Activated CD8-positive, alpha-beta memory T cell treated with anti-CD3 and anti-CD28 coated beads, Interleukin-2, amount 50 U/mL, for 24 hours (primary cell): Measurements from ENCODE around the gene MXRA5.
"Not testable (repeated sequence)": the region's sequence is repeated elsewhere in the genome, so short reads cannot be mapped to it uniquely, and the experiment has no call there.

Source experiments
- DNase-seq: peaks from one replicate; pipeline ENCODE4 v3.0.0-alpha.2; 2020; ENCODE audit errors: extremely low read depth

The MXRA5 gene

GRCh38 chrX:3343569-3343968 is 2.9 kb downstream of the MXRA5 start:
- not testable (repeated sequence) for DNase-seq

GRCh38 chrX:3340016-3340415 is 6.4 kb downstream of the MXRA5 start:
- no peak for DNase-seq

DNA sequence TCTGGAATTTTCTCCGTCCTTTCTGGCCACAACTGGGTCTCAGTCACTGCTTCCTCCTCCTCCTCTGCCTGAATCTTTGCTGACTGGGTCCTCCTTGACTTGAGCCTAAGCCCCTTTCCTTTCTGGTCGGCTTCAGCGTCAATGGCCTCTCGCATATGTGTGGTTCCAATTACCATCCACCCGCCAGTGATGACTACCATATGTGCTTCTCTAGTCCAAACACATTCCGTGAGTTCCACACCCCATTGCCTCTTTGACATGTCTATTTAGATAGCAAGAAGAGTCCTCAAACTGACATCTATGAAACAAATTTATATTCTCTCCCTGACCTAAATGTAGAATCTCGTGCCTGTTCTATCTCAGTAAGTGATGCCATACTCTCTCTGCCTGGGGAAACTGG is 19.8 kb downstream of the MXRA5 start:
- no peak for DNase-seq

DNA sequence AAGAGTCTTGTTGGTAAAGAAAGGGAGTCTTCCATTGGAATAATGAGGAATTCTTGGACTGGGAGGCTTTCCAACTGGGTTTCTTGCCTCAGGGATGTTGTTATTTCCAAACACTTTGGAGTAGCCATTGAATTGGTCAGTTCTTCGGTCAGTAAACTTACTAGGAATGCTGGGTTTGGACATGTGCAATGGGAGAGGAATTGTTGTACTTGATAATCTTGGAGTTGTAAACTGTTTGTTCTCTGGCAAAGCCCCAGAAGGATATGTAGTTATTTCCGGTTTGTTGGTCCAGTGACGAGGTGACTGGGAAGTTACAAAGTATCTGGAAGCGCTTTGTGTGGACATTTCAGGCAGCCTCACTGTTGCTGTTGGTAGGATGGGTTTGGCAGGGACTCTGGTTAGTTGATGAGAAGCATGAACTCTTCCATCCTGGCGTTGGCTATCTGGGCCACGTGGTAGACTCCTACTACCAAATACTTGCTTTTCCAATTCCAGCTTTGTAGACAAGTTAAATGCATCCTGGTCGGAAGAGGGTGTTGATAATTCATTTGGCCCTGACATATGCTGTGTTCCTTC is 25.9 kb downstream of the MXRA5 start:
- DNase-seq: no peak

GRCh38 chrX:3317191-3317718 is 29.2 kb downstream of the MXRA5 start:
- DNase-seq: no peak

DNA sequence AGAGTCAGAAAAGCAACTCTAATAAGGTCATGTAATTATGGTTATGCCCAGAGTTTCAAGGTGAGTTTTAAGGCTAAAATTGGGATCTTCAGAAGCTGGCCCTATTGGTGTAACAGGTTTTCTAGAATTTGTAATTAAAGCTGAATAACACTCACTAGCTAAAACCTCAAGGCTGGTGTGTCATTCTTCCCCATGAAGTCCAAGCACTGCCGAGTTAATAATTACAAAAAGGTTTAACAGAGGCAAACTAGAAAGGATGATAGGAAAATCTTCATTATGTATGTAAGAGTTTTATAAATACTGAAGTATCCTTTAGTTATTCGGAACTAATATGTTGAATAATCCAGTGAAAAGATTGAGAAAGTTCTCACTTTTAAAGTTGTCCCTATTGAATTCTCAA is 34.3 kb downstream of the MXRA5 start:
- no peak for DNase-seq

- DNase-seq: no peak
These were observed 38.6 kb downstream of the MXRA5 start for GRCh38 chrX:3307881-3308280.

- no peak for DNase-seq
These were observed 46.8 kb downstream of the MXRA5 start for GRCh38 chrX:3299636-3300035.

DNA sequence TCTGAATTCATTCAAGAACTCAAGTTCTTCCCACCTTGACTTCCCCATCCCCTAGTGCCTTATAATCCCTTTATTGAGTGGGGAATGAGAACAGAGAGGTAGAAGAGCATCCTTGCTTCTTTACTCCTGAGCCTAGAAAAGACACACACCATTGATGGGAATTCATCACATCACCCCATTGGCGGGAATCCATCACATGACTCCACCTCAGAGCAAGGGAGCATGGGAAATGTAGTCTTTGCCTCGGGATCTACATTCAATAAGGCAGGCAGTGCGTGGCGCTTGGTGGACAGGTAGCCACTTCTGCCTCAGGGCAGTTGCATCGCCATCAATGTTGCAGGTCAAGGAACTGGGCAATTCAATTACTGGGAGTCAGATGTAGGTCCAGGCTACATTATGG is 50.7 kb downstream of the MXRA5 start:
- no peak for DNase-seq

DNA sequence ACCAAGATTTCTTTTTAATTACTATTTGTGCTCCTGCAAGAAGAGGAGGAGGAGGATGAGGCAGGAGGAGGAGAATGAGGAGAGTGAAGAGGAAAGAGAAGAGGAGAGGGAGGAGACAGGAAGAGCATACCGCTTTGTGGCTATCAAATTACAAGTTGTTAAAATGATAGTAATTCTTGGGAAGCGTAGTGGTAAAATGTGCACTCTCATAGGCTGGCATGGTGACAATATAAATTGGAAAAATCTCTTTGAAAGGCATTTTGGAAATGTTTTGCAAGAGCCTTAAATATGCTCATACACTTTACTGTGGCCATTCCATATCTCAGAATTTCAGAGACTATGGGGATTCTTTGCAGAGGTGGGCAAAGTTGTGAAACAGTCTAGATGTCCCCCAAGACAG is 53.2 kb downstream of the MXRA5 start:
- DNase-seq: no peak

DNA sequence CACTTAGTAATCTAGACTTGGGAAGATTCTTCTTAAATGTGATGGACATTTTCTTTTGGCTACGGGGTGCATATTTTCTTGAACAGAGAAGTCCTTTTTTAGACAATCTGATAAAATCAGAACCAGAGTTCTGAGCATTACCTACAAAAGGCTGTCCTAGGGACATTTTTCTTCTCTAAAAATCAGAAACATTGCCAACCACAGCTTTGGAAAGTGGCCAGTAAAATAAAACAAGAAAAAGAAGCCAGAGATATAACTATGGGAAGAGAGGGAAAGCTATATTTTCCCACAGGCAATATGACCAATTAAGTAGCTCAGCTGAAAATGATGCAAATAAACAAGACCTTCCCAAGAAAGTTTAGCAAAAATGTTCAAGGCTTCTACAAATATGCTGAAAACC is 55.9 kb downstream of the MXRA5 start:
- no peak for DNase-seq

GRCh38 chrX:3286196-3286945 is 60.1 kb downstream of the MXRA5 start:
- DNase-seq: no peak

DNA sequence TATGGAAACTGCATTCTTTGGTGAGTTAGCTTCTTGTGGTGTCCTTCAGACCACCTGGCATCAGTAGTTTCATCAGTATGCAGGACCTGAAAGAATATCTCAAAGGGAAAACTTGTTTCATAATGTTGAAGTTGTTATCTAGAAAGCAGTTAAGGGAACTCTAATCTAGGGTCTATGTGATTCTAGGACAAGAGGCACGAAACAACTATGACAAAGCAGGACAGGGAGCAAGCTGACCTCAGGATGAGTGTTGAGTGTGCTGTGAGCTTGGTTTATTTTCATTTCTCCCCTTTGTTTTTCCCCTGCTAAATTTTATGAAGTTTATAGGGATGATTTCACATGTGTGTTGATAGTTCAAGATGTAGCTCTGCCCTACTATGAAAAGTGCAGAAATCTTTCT is 65.7 kb downstream of the MXRA5 start:
- no peak for DNase-seq

DNA sequence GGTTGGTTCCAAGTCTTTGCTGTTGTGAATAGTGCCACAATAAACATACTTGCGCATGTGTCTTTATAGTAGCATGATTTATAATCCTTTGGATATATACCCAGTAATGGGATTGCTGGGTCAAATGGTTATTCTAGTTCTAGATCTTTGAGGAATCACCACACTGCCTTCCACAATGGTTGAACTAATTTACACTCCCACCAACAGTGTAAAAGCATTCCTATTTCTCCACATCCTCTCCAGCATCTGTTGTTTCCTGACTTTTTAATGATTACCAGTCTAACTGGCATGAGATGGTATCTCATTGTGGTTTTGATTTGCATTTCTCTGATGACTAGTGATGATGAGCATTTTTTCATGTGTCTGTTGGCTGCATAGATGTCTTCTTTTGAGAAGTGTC is 72.8 kb downstream of the MXRA5 start:
- not testable (repeated sequence) for DNase-seq

GRCh38 chrX:3271834-3272186 is 74.6 kb downstream of the MXRA5 start:
- no peak for DNase-seq

DNA sequence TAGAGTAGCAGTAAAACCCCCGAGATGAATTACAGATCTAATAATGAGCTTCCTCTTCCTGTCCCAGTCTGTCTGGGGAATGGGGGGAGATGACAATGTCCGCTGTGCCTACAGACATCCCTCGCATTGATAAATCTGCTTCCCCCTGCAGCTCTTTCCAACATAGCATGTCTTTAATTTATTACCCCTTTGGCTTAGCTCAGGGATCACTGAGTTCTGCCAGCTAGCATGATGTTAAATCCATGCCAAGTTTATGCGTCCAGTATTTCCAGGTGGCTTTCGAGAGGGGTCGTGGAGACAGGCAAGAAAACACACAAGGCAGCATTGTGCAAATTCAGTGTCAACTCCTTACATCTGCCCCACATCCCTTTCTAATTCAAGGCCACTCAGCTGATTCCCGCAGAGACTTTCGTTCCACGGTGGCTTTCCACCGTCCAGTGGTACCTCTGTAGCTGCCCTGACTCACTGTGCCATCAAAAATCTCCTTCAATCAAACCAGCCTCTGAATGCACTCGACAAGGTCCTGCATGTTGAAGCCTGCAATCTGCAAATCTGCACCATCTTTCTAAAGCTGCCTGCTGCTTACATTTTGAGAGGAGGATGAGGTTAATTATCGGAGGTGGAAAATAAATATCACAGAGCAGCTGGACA is 75.1 kb downstream of the MXRA5 start:
- DNase-seq: no peak

DNA sequence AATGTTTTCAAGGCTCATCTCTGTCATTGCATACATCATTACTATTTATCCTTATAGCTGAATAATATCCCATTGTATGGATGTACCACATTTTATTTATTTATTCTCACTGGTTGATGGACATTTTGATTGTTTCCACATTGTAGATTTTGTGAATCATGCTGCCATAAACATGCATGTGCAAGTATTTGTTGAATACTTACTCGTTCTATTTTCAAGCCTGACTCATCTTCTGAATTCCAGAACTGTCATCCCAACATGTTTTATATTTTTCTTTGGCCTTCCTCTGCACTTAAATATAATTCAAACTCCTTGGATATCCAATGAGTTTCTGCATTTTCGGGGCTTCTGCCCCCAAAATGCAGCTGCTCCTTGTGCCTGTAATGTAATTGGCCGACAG is 77.6 kb downstream of the MXRA5 start:
- DNase-seq: no peak

DNA sequence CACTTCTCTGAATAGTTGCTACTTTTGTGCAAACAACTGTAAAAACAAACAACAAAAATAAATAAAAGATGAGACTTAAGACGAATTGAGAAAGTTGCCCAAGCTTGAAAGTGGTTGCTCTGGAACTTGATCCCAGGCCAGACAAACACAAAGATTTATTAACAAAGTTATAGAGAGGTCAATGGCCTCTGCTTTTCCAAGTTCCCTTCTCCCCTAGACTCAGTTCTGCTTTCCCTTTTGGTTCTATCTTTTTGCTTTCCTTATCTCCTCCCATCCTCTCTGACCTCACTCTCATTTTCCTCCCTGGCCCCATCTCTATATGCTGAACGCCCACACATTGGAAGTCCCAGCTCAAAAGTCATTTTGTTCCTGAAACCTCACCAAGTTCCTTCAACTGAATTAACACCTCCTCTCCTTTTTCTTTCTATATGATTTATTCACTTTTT is 82.7 kb downstream of the MXRA5 start:
- no peak for DNase-seq

DNA sequence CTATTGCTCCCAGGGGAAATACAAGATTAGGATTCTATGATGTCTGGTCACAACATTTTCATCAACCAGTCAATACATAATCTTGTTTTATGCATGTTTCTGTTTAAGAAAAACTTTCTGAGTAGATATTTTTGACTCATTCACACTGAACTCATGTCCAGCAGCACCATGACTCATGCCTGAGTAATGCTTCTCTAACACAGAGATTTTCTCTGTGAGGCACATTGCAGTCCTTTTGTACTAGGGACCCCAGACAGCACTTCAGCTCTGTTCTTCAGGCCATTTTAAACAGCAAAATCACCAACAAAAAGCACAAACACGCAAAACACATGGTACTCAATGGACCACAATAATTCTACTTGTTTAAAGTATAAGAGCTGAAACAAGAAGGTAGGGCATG is 83.6 kb downstream of the MXRA5 start:
- no peak for DNase-seq
